ENCODE measurements around the gene PCBP3. TPM values are rescaled to one million over a fixed set of nuclear protein-coding genes. Genes with fewer than 3 reads are reported as not detected.

Gene PCBP3
- total and polyA plus RNA-seq, 2 of the 8 experiments (the other 6 are each of a cell fraction or from before 2014, with no cell fraction given) = 3.5 to 6.3 TPM

DNA sequence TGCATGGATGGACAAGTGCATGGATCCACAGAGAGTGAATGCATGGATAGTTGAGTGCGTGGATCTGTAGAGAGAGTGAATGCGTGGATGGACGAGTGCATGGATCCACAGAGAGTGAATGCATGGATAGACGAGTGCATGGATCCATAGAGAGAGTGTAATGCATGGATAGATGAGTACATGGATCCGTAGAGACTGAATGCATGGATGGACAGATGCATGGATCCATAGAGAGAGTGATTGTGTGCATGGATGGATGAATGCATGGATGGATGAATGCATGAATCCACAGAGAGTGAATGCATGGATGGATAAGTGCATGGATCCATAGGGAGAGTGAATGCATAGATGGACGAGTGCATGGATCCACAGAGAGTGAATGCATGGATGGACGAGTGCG lies 153.8 kb downstream of the PCBP3 start:
- Histone ChIP-seq H2AK5ac (ENCODE audit: low read depth, low read length) (no peak overlapping the region), H3K4me2 (ENCODE audit: insufficient read depth in 1 of 2, low read depth in 2 of 2, low read length in 2 of 2) (no peak overlapping the region), H4K20me1 (replicated peaks in 1 of 2; ENCODE audit: control insufficient read depth in 1 of 2, insufficient read depth in 2 of 2, low read length in 2 of 2) (peaks cover 0 to 3% of the 10 kb centered on the region in 2 experiments), H3K9ac (replicated peaks in 1 of 4; ENCODE audit: extremely low read depth in 1 of 4, low read depth in 3 of 4, low read length in 3 of 4) (no peak overlapping the region), H4K8ac (ENCODE audit: extremely low read depth, insufficient read depth, low read length) (no peak overlapping the region), H2BK15ac (ENCODE audit: low read length) (no peak overlapping the region), H3K4me3 (ENCODE audit: extremely low read depth in 1 of 4, insufficient read depth in 2 of 4, low read depth in 3 of 4, low read length in 4 of 4) (no peak overlapping the region), H2BK120ac (replicated peaks; ENCODE audit: low read depth, low read length) (no peak overlapping the region), H3K27ac (ENCODE audit: low read depth, low read length) (no peak overlapping the region), H2BK20ac (ENCODE audit: low read length) (no peak overlapping the region), H3K14ac (ENCODE audit: insufficient read length) (no peak overlapping the region), H2BK12ac (ENCODE audit: low read depth, low read length) (no peak overlapping the region), H3K36me3 (ENCODE audit: control insufficient read depth in 2 of 4, insufficient read depth in 4 of 4, low read length in 3 of 4) (no peaks in the 10 kb centered on the region), H3K27me3 (replicated peaks in 1 of 4; ENCODE audit: control insufficient read depth in 3 of 4, extremely low read depth in 1 of 4, insufficient read depth in 3 of 4, low read length in 3 of 4) (no peaks in the 10 kb centered on the region), H3K79me2 (ENCODE audit: control insufficient read depth in 1 of 2, insufficient read depth in 2 of 2, low read length in 2 of 2) (no peaks in the 10 kb centered on the region), H3K23me2 (ENCODE audit: low read depth, low read length) (no peaks in the 10 kb centered on the region), H2AFZ (ENCODE audit: low read length) (no peak overlapping the region), H3K4me1 (replicated peaks in 1 of 4; ENCODE audit: control insufficient read depth in 3 of 4, insufficient read depth in 4 of 4, low read length in 3 of 4) (no peaks in the 10 kb centered on the region), H3K4ac (replicated peaks; ENCODE audit: insufficient read length, low read depth, low read length) (no peak overlapping the region), H3K9me3 (ENCODE audit: insufficient read depth in 2 of 2, low read depth in 1 of 2, low read length in 1 of 2) (peaks cover 6 to 9% of the 10 kb centered on the region in 2 experiments), H4K91ac (replicated peaks; ENCODE audit: insufficient read length, low read length) (no peak overlapping the region), H3K56ac (replicated peaks; ENCODE audit: insufficient read length, low read depth, low read length) (no peak overlapping the region), H3K23ac (ENCODE audit: insufficient read length) (no peak overlapping the region), H3K18ac (ENCODE audit: extremely low read depth, low read length) (no peak overlapping the region), H3K79me1 (ENCODE audit: low read depth, low read length) (no peaks in the 10 kb centered on the region), H4K5ac (ENCODE audit: insufficient read length, low read depth, low read length) (no peak overlapping the region), H2BK5ac (ENCODE audit: low read depth, low read length) (no peak overlapping the region)
- WGBS, 2 experiments (ENCODE audit: extremely low coverage in 1 of 2, insufficient coverage in 1 of 2, insufficient read length in 1 of 2, insufficient replicate concordance in 2 of 2, low coverage in 1 of 2, low lambda C conversion rate in 2 of 2, missing lambda C conversion rate in 1 of 2) = 49% methylated on average over 8 of the region's 8 CpGs; no CpG with 5 or more reads in 1 of the 2 experiments
- ChIA-PET CTCF (ENCODE audit: partially characterized antibody) (no interaction called here), POLR2A (ENCODE audit: partially characterized antibody) (no interaction called here)
- FAIRE-seq (no peak), DNase-seq (ENCODE audit: low read depth in 1 of 2, low spot score in 2 of 2) (no peak)
- TF ChIP-seq BACH1 (IDR thresholded peaks at IDR 0.05; ENCODE audit: low read length) (no peak), POU5F1 (IDR thresholded peaks at IDR 0.05; ENCODE audit: low read depth, low read length) (no peak), SRF (IDR thresholded peaks at IDR 0.05; ENCODE audit: low read depth, low read length) (no peak), JUND (IDR thresholded peaks at IDR 0.05; ENCODE audit: low read length) (no peak), TAF7 (optimal IDR thresholded peaks at IDR 0.05; ENCODE audit: borderline replicate concordance, low read depth, low read length) (no peak), RFX5 (IDR thresholded peaks at IDR 0.05; ENCODE audit: borderline replicate concordance, low read depth, low read length) (no peak), SIX5 (IDR thresholded peaks at IDR 0.05; ENCODE audit: low read depth, low read length) (no peak), GABPA (IDR thresholded peaks at IDR 0.05; ENCODE audit: borderline replicate concordance, insufficient read depth, low read length) (no peak), ZNF274 (IDR thresholded peaks at IDR 0.05; ENCODE audit: borderline replicate concordance, extremely low read depth, low read length) (no peak)
